Measurements from ENCODE around the gene CUBN.
A peak's percentile ranks its signal among the peaks of the same experiment; 100 is the strongest.

The CUBN gene

DNA sequence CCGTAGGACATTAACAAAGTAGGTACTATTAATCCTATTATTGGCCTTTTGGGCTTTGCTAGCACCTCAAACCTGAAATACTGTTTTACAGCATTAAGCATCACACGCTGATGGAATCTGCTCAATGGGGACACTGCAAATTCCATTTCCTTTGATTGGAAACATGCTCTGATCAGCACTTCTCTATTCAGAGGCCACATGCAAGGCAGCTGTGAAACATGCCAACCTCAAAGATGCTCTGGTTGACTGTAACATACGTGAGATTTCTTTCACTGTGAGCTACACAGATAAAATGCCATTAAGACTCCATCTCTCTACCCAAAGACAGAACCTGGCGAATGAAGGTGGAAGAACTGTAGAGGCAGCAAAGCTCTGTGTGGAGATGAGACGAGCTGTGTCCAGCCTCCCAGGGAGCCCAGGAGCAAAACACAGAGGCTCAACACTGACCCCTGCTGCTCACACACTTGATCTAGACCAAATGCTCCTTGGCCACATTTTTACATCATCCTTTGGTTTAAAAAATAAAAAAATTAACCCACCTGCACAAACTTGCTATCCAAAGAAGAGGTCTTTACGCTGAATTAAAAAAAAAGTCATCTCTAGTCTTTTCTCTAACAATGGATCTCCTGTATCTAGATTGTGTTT is 320.4 kb downstream of the CUBN start:
- TF ChIP-seq MYC (IDR thresholded peaks at IDR 0.05; ENCODE audit: low read depth, low read length), result no peak
- TF ChIP-seq, protein P1, sequence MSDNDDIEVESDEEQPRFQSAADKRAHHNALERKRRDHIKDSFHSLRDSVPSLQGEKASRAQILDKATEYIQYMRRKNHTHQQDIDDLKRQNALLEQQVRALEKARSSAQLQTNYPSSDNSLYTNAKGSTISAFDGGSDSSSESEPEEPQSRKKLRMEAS (IDR thresholded peaks at IDR 0.05; ENCODE audit: low read depth, low read length), result no peak
- TF ChIP-seq, protein P2, sequence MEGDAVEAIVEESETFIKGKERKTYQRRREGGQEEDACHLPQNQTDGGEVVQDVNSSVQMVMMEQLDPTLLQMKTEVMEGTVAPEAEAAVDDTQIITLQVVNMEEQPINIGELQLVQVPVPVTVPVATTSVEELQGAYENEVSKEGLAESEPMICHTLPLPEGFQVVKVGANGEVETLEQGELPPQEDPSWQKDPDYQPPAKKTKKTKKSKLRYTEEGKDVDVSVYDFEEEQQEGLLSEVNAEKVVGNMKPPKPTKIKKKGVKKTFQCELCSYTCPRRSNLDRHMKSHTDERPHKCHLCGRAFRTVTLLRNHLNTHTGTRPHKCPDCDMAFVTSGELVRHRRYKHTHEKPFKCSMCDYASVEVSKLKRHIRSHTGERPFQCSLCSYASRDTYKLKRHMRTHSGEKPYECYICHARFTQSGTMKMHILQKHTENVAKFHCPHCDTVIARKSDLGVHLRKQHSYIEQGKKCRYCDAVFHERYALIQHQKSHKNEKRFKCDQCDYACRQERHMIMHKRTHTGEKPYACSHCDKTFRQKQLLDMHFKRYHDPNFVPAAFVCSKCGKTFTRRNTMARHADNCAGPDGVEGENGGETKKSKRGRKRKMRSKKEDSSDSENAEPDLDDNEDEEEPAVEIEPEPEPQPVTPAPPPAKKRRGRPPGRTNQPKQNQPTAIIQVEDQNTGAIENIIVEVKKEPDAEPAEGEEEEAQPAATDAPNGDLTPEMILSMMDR (IDR thresholded peaks at IDR 0.05; ENCODE audit: low read depth, low read length), result peak; percentile 50
- no peak overlapping the region for H3K4me3 ChIP-seq (ENCODE audit: low read depth, low read length)
- DNase-seq (ENCODE audit: low read depth), result peak; percentile 53

DNA sequence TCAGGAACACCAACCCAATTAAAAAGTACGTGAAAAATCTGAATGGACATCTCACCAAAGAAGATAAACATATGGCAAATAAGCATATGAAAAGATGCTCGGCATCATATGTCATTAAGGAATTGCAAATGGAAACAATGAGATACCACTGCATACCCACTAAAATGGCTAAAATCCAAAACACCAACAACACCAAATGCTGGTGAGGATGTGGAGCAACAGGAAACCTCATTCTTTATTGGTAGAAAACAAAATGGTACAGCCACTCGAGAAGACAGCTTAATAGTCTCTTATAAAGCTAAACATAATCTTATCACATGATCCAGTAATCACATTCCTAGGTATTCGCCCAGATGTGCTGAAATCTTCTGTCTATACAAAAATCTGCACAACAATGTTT is 325.5 kb downstream of the CUBN start:
- TF ChIP-seq POLR2A (IDR thresholded peaks at IDR 0.05; ENCODE audit: extremely low read depth, insufficient read length) (no peak), MYC (IDR thresholded peaks at IDR 0.05; ENCODE audit: low read depth, low read length) (no peak)
- TF ChIP-seq, protein P2 (IDR thresholded peaks at IDR 0.05; ENCODE audit: low read depth, low read length), result no peak
- TF ChIP-seq, protein P1 (IDR thresholded peaks at IDR 0.05; ENCODE audit: low read depth, low read length), result no peak
- H3K4me3 ChIP-seq (ENCODE audit: low read depth, low read length), result no peak overlapping the region
- DNase-seq (ENCODE audit: low read depth), result no peak

DNA sequence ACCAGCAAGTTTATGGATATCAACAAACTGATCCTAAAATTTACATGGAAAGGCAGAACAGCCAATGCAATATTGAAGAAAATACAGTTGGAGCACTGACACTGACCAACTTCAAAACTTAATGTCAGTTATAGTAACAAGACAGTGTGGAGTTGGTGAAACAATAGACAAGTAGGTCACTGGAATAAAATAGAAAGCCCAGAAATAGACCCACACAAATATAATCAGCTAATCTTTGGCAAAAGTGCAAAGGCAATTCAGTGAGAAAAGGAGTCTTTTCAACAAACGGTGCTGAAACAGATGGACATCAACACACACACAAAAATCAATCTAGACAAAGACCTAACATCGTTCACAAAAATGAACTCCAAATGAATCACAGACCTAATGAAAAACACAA is 326.1 kb downstream of the CUBN start:
- no peak for DNase-seq (ENCODE audit: low read depth)
- no peak for TF ChIP-seq POLR2A (IDR thresholded peaks at IDR 0.05; ENCODE audit: extremely low read depth, insufficient read length)
- TF ChIP-seq MYC (IDR thresholded peaks at IDR 0.05; ENCODE audit: low read depth, low read length), result no peak
- TF ChIP-seq, protein P1 (IDR thresholded peaks at IDR 0.05; ENCODE audit: low read depth, low read length), result no peak
- TF ChIP-seq, protein P2 (IDR thresholded peaks at IDR 0.05; ENCODE audit: low read depth, low read length), result no peak
- no peak overlapping the region for H3K4me3 ChIP-seq (ENCODE audit: low read depth, low read length)

DNA sequence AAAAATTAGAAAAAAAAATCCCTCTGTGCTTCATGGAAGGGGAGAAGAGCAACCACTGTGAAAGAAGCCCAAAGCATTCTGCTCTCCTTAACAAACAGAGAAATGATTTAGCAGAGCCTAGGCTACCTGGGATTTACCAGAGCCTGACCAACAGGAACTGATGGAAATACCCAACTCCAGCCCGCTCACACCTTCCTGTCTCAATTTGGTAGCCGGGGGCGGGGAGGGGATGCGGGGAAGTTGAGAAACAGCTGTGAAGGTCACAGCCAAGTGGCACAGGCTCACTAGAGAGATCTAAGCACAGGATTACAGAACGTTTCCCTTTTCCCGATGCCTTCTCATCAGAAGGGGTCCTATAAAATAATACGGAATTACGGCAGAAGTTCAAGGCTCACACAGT is 330.0 kb downstream of the CUBN start:
- DNase-seq (ENCODE audit: low read depth), result peak; percentile 17
- TF ChIP-seq POLR2A (IDR thresholded peaks at IDR 0.05; ENCODE audit: extremely low read depth, insufficient read length) (no peak), MYC (IDR thresholded peaks at IDR 0.05; ENCODE audit: low read depth, low read length) (no peak)
- TF ChIP-seq, protein P2 (IDR thresholded peaks at IDR 0.05; ENCODE audit: low read depth, low read length), result no peak
- TF ChIP-seq, protein P1 (IDR thresholded peaks at IDR 0.05; ENCODE audit: low read depth, low read length), result no peak
- no peak overlapping the region for H3K4me3 ChIP-seq (ENCODE audit: low read depth, low read length)

DNA sequence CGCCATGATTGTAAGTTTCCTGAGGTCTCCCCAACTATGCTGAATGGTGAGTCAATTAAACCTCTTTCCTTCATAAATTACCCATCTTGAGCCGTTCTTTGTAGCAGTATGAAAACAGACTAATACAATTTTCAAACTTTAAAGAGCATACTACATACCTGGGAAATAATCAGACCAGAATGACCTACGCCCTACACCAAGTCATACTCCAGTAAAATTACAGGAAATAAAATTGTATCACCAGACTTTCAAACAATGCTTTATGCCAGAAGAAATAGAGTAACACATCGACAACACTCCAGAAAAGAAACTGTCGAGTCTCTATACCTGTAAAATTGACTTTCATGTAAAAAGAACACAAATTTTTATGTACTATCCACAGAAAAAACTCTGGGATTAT is 331.0 kb downstream of the CUBN start:
- no peak for DNase-seq (ENCODE audit: low read depth)
- TF ChIP-seq POLR2A (IDR thresholded peaks at IDR 0.05; ENCODE audit: extremely low read depth, insufficient read length) (no peak), MYC (IDR thresholded peaks at IDR 0.05; ENCODE audit: low read depth, low read length) (no peak)
- TF ChIP-seq, protein P2 (IDR thresholded peaks at IDR 0.05; ENCODE audit: low read depth, low read length), result no peak
- TF ChIP-seq, protein P1 (IDR thresholded peaks at IDR 0.05; ENCODE audit: low read depth, low read length), result no peak
- H3K4me3 ChIP-seq (ENCODE audit: low read depth, low read length), result no peak overlapping the region
